Measurements from ENCODE around the gene BMP2K.

The BMP2K gene

GRCh38 chr4:78945651-78946179 lies 169.6 kb downstream of the BMP2K start:
- no peaks in the 10 kb centered on the region for H3K9me3 ChIP-seq (ENCODE audit: insufficient read depth, low read depth, low read length)
- no peaks in the 10 kb centered on the region for H3K36me3 ChIP-seq (ENCODE audit: insufficient read depth, low read depth, low read length)
- H3K9ac ChIP-seq (ENCODE audit: low read depth, low read length): no peak overlapping the region
- H3K4me3 ChIP-seq (ENCODE audit: low read length): no peak overlapping the region
- H3K27ac ChIP-seq (ENCODE audit: low read length): no peak overlapping the region
- no peaks in the 10 kb centered on the region for H3K4me1 ChIP-seq (ENCODE audit: insufficient read depth, low read length)
- peaks cover 6% of the 10 kb centered on the region for H3K27me3 ChIP-seq (ENCODE audit: insufficient read depth, low read length)

DNA sequence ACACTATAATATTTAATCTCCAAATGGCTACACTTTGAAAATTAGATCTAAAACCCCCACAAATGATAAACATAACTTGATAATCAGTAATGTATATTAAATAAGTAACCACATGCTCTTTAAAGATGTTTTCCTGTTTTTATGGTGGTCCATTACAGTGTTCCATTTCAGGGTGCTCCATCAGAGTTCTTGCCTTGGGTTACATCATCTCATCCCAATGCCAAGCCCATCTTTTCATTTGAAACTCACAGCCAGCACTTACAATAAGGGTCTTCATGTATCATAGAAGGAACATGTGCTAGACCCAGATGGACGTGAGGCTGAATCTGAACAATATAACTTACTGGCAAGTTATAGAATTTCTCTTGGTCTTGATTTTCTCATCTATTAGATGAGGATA lies 173.6 kb downstream of the BMP2K start:
- no peak overlapping the region for H3K4me3 ChIP-seq (ENCODE audit: low read length)
- no peaks in the 10 kb centered on the region for H3K9me3 ChIP-seq (ENCODE audit: insufficient read depth, low read depth, low read length)
- H3K9ac ChIP-seq (ENCODE audit: low read depth, low read length): no peak overlapping the region
- no peaks in the 10 kb centered on the region for H3K36me3 ChIP-seq (ENCODE audit: insufficient read depth, low read depth, low read length)
- H3K27me3 ChIP-seq (ENCODE audit: insufficient read depth, low read length): no peaks in the 10 kb centered on the region
- no peaks in the 10 kb centered on the region for H3K4me1 ChIP-seq (ENCODE audit: insufficient read depth, low read length)
- no peak overlapping the region for H3K27ac ChIP-seq (ENCODE audit: low read length)

DNA sequence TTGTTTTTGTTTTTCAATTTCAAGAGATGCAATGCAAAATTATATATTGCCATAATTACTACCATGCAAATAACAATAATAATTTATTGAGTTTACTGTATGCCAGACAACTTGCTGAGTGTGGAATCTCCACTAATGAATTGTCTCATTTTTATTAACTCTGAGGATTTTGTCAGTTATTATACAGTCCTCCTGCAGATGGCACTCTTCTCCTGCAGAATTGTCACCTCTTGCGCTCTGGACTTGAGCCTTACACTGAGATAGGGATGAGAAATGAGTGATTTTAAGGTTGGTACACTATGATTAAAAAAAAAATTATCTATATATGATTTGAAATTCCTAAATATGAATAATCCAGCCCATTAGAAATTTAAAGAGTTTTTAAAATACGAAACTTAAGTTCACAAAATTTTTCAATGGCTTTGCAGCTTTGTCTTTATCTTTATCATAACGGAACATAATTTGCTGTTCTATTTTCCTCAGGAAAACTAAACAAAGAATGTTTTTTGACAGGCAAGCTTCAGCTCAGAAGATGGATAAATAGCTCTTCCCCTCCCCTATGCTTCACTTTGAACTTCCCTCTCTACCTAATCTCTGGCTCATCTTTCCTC lies 175.8 kb downstream of the BMP2K start:
- Histone ChIP-seq H3K27ac (ENCODE audit: low read length) (no peak overlapping the region), H3K9ac (ENCODE audit: low read depth, low read length) (no peak overlapping the region), H3K36me3 (ENCODE audit: insufficient read depth, low read depth, low read length) (no peaks in the 10 kb centered on the region), H3K4me1 (ENCODE audit: insufficient read depth, low read length) (no peaks in the 10 kb centered on the region), H3K4me3 (ENCODE audit: low read length) (no peak overlapping the region), H3K27me3 (ENCODE audit: insufficient read depth, low read length) (no peaks in the 10 kb centered on the region), H3K9me3 (ENCODE audit: insufficient read depth, low read depth, low read length) (no peaks in the 10 kb centered on the region)

- H3K36me3 ChIP-seq (ENCODE audit: insufficient read depth, low read depth, low read length): no peaks in the 10 kb centered on the region
Observed at GRCh38 chr4:78953231-78953630, 177.1 kb downstream of the BMP2K start.

GRCh38 chr4:78953769-78954666 lies 177.9 kb downstream of the BMP2K start:
- no peaks in the 10 kb centered on the region for H3K36me3 ChIP-seq (ENCODE audit: insufficient read depth, low read depth, low read length)

More at GRCh38 chr4:78953231-78953630, 177.1 kb downstream of the BMP2K start:
- H3K9me3 ChIP-seq (ENCODE audit: insufficient read depth, low read depth, low read length): no peaks in the 10 kb centered on the region
- H3K4me3 ChIP-seq (ENCODE audit: low read length): no peak overlapping the region
- no peaks in the 10 kb centered on the region for H3K27me3 ChIP-seq (ENCODE audit: insufficient read depth, low read length)
- no peaks in the 10 kb centered on the region for H3K4me1 ChIP-seq (ENCODE audit: insufficient read depth, low read length)
- no peak overlapping the region for H3K9ac ChIP-seq (ENCODE audit: low read depth, low read length)
- no peak overlapping the region for H3K27ac ChIP-seq (ENCODE audit: low read length)

GRCh38 chr4:78956975-78957374 lies 180.8 kb downstream of the BMP2K start:
- Histone ChIP-seq H3K9ac (ENCODE audit: low read depth, low read length) (no peak overlapping the region), H3K27ac (ENCODE audit: low read length) (no peak overlapping the region), H3K4me1 (ENCODE audit: insufficient read depth, low read length) (no peaks in the 10 kb centered on the region), H3K4me3 (ENCODE audit: low read length) (no peak overlapping the region), H3K9me3 (ENCODE audit: insufficient read depth, low read depth, low read length) (no peaks in the 10 kb centered on the region), H3K36me3 (ENCODE audit: insufficient read depth, low read depth, low read length) (no peaks in the 10 kb centered on the region), H3K27me3 (ENCODE audit: insufficient read depth, low read length) (no peaks in the 10 kb centered on the region)

More at GRCh38 chr4:78953769-78954666, 177.9 kb downstream of the BMP2K start:
- Histone ChIP-seq H3K4me3 (ENCODE audit: low read length) (no peak overlapping the region), H3K9ac (ENCODE audit: low read depth, low read length) (no peak overlapping the region), H3K27me3 (ENCODE audit: insufficient read depth, low read length) (no peaks in the 10 kb centered on the region), H3K27ac (ENCODE audit: low read length) (no peak overlapping the region), H3K9me3 (ENCODE audit: insufficient read depth, low read depth, low read length) (no peaks in the 10 kb centered on the region), H3K4me1 (ENCODE audit: insufficient read depth, low read length) (no peaks in the 10 kb centered on the region)

DNA sequence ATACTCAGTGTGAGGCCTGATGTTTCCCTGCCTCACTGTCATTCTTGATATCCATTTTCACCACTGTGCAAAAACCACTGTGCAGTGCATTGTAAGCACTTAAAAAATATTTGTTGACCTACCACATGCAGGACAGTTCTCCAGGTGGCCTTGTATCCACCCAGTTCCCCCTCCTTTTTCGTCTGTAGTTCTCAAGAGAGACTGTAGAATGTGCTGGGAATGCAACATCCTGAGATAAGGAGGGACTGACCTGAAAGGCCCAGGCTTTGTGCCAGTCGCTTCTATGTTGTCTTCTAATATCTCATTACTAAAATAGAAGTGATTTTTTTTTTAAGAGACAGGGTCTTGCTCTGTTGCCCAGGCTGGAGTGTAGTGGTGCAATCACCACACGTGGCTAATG lies 184.8 kb downstream of the BMP2K start:
- Histone ChIP-seq H3K4me1 (ENCODE audit: insufficient read depth, low read length) (no peaks in the 10 kb centered on the region), H3K27me3 (ENCODE audit: insufficient read depth, low read length) (no peaks in the 10 kb centered on the region), H3K27ac (ENCODE audit: low read length) (no peak overlapping the region), H3K9ac (ENCODE audit: low read depth, low read length) (no peak overlapping the region), H3K4me3 (ENCODE audit: low read length) (no peak overlapping the region), H3K9me3 (ENCODE audit: insufficient read depth, low read depth, low read length) (no peaks in the 10 kb centered on the region), H3K36me3 (ENCODE audit: insufficient read depth, low read depth, low read length) (no peaks in the 10 kb centered on the region)
